IMR-90 (cell line): ENCODE data around the gene ARPP21. TPM values are rescaled to one million over a fixed set of nuclear protein-coding genes. Genes with fewer than 3 reads are reported as not detected.

Source experiments
- ATAC-seq: fragments of 200-7000 bp; cut with Tn5 transposase; 2 replicates; pipeline ENCODE4 v1.9.1; 2020; ENCODE audit warnings: low read depth, mild to moderate bottlenecking, moderate library complexity
- BruUV-seq: library from RNA; stranded (reverse); fragments of 400-500 nt; replicated peaks from 2 replicates; lab custom pipeline; 2021; lab: Mats Ljungman, UMichigan
- CTCF ChIA-PET: fragments of 300-600 bp; formaldehyde crosslinking; extraction: SDS; loops from one replicate; lab custom pipeline; 2021; ENCODE audit warnings: antibody characterized with exemption; lab: Yijun Ruan, JAX
- POLR2A ChIA-PET: fragments of 300-600 bp; sonication (Branson Sonifier 250); formaldehyde crosslinking; loops from one replicate; lab custom pipeline; 2022; ENCODE audit warnings: antibody characterized with exemption; ENCODE audit not compliant: unreplicated experiment; lab: Charles Lee
- DNase-seq: peaks from one replicate; pipeline ENCODE4 v3.0.0; 2013
- H2AFZ ChIP-seq: replicated peaks from 2 replicates; pipeline ENCODE3; 2013; ENCODE audit warnings: low read length, mild to moderate bottlenecking; ENCODE audit not compliant: poor library complexity
- H2AK5ac ChIP-seq: 2 replicates; pipeline ENCODE4 v1.6.1; 2013; ENCODE audit warnings: low read depth, low read length, inconsistent platforms
- H2AK9ac ChIP-seq: replicated peaks from 2 replicates; pipeline ENCODE3; 2013; ENCODE audit warnings: mild to moderate bottlenecking, low read depth, low read length, moderate library complexity; ENCODE audit not compliant: poor library complexity
- H2BK120ac ChIP-seq: 2 replicates; pipeline ENCODE4 v1.6.1; 2013; ENCODE audit warnings: low read depth, low read length, inconsistent platforms
- H2BK15ac ChIP-seq: 3 replicates; pipeline ENCODE4 v1.6.1; 2013; ENCODE audit warnings: low read depth, low read length, inconsistent platforms
- H2BK20ac ChIP-seq: 2 replicates; pipeline ENCODE4 v1.6.1; 2013; ENCODE audit warnings: low read depth, mild to moderate bottlenecking, inconsistent platforms, low read length, moderate library complexity
- H2BK5ac ChIP-seq: 2 replicates; pipeline ENCODE4 v1.6.1; 2013; ENCODE audit warnings: mild to moderate bottlenecking, low read depth, low read length, inconsistent platforms; ENCODE audit not compliant: poor library complexity, severe bottlenecking
- H3K14ac ChIP-seq: replicated peaks from 2 replicates; pipeline ENCODE4 v1.6.1; 2013; ENCODE audit warnings: low read depth, low read length, inconsistent platforms
- H3K18ac ChIP-seq: 2 replicates; pipeline ENCODE4 v1.6.1; 2013; ENCODE audit warnings: low read depth, low read length, control low read depth
- H3K23ac ChIP-seq: 2 replicates; pipeline ENCODE4 v1.6.1; 2013; ENCODE audit warnings: low read depth, low read length, inconsistent platforms
- H3K27ac ChIP-seq: 2 replicates; pipeline ENCODE4 v1.5.1; 2013; ENCODE audit warnings: mild to moderate bottlenecking, control low read depth, low read length; ENCODE audit not compliant: insufficient read depth
- H3K27me3 ChIP-seq: 2 replicates; pipeline ENCODE4 v1.6.1; 2013; ENCODE audit warnings: low read length; ENCODE audit not compliant: control insufficient read depth, insufficient read depth
- H3K36me3 ChIP-seq: 2 replicates; pipeline ENCODE4 v1.6.1; 2013; ENCODE audit warnings: low read length, mixed read lengths; ENCODE audit not compliant: control insufficient read depth, insufficient read depth
- H3K4ac ChIP-seq: 2 replicates; pipeline ENCODE4 v1.6.1; 2013; ENCODE audit warnings: low read depth, low read length, inconsistent platforms
- H3K4me1 ChIP-seq: 2 replicates; pipeline ENCODE4 v1.6.1; 2013; ENCODE audit warnings: low read length, mixed read lengths; ENCODE audit not compliant: control insufficient read depth, insufficient read depth
- H3K4me2 ChIP-seq: 2 replicates; pipeline ENCODE4 v1.6.1; 2013; ENCODE audit warnings: low read depth, mild to moderate bottlenecking, control low read depth, low read length, moderate library complexity
- H3K4me3 ChIP-seq: 2 replicates; pipeline ENCODE4 v1.5.1; 2013; ENCODE audit warnings: low read depth, mild to moderate bottlenecking, control low read depth, low read length, moderate library complexity; ENCODE audit not compliant: insufficient read depth
- H3K56ac ChIP-seq: 2 replicates; pipeline ENCODE4 v1.6.1; 2013; ENCODE audit warnings: low read length, inconsistent platforms; ENCODE audit not compliant: insufficient read depth; ENCODE audit errors: extremely low read depth
- H3K79me1 ChIP-seq, 2 experiments: 2 replicates each; pipeline ENCODE4 v1.6.1; 2013; ENCODE audit warnings: low read length in 2 of 2, inconsistent platforms in 1 of 2, low read depth in 1 of 2
- H3K9ac ChIP-seq: 2 replicates; pipeline ENCODE4 v1.6.1; 2013; ENCODE audit warnings: low read depth, low read length, control low read depth
- H3K9me1 ChIP-seq: 2 replicates; pipeline ENCODE4 v1.6.1; 2013; ENCODE audit warnings: low read length, inconsistent platforms; ENCODE audit not compliant: insufficient read depth
- H3K9me3 ChIP-seq: 2 replicates; pipeline ENCODE4 v1.6.1; 2013; ENCODE audit warnings: low read length; ENCODE audit not compliant: control insufficient read depth, insufficient read depth
- H4K20me1 ChIP-seq: 2 replicates; pipeline ENCODE4 v1.6.1; 2013; ENCODE audit warnings: low read length, inconsistent platforms; ENCODE audit not compliant: insufficient read depth
- H4K5ac ChIP-seq: 2 replicates; pipeline ENCODE4 v1.6.1; 2013; ENCODE audit warnings: mild to moderate bottlenecking, low read depth, low read length, control low read depth
- H4K8ac ChIP-seq, 2 experiments: 2 replicates each; pipeline ENCODE4 v1.6.1; 2013; ENCODE audit warnings: low read depth in 2 of 2, low read length in 2 of 2, control low read depth in 1 of 2, inconsistent platforms in 1 of 2
- H4K91ac ChIP-seq: 2 replicates; pipeline ENCODE4 v1.6.1; 2013; ENCODE audit warnings: low read depth, low read length, inconsistent platforms; ENCODE audit not compliant: insufficient read depth
- CEBPB ChIP-seq: IDR thresholded peaks from 2 replicates; pipeline ENCODE4 v1.6.1; 2012; ENCODE audit warnings: low read depth, low read length, improper control_type of control experiment
- MAFK ChIP-seq: IDR thresholded peaks from 2 replicates; pipeline ENCODE4 v1.6.1; 2012; ENCODE audit warnings: low read depth, low read length, improper control_type of control experiment
- MAZ ChIP-seq: IDR thresholded peaks from 2 replicates; pipeline ENCODE4 v1.6.1; 2012; ENCODE audit warnings: low read depth, mild to moderate bottlenecking, low read length, improper control_type of control experiment, moderate library complexity, borderline replicate concordance
- POLR2A ChIP-seq: IDR thresholded peaks from 2 replicates; pipeline ENCODE4 v1.6.1; 2012; ENCODE audit warnings: mild to moderate bottlenecking, low read depth, low read length
- RAD21 ChIP-seq: IDR thresholded peaks from 2 replicates; pipeline ENCODE4 v1.6.1; 2012; ENCODE audit warnings: low read length, improper control_type of control experiment
- USF2 ChIP-seq: fragments of 150-350 bp; IDR thresholded peaks from 2 replicates; pipeline ENCODE4 v1.6.1; 2017; ENCODE audit warnings: mild to moderate bottlenecking, antibody characterized with exemption, low read length, low read depth
- WGBS, 2 experiments: methylation state at CpG; one replicate each; pipeline versions ENCODE4 v1.1.5 to v1.1.7; 2013; ENCODE audit warnings: missing lambda C conversion rate in 2 of 2; ENCODE audit not compliant: insufficient read length in 1 of 2; ENCODE audit errors: extremely low coverage in 2 of 2; 5-methylcytosine and 5-hydroxymethylcytosine counted together
- dilution Hi-C: fragments of 300-500 bp; cut with HindIII; formaldehyde crosslinking; loops from one replicate; pipeline ENCODE4 v1.14.3; 2018; ENCODE audit warnings: low sequenced_read_pairs; ENCODE audit not compliant: unreplicated experiment
- in situ Hi-C: fragments of 300-500 bp; cut with MboI; formaldehyde crosslinking; loops from 3 replicates; pipeline ENCODE4 v1.14.3; 2019; ENCODE audit warnings: low sequenced_read_pairs, inconsistent platforms, mixed read lengths
- intact Hi-C: fragments of 100-400 bp; cut with micrococcal nuclease; formaldehyde crosslinking; loops from 2 replicates; pipeline ENCODE4 v1.10.0; 2022
- polyA plus RNA-seq, 3 experiments: library from polyadenylated mRNA; depleted of rRNA; stranded (reverse); fragments of >200 nt; gene quantifications; 2 replicates each; pipeline ENCODE4 v1.2.3, GENCODE V29; 2012; ENCODE audit warnings: low replicate concordance in 1 of 3
- total RNA-seq: library from RNA; depleted of rRNA; stranded (reverse); fragments of >200 nt; gene quantifications from 2 replicates; pipeline ENCODE4 v1.2.3, GENCODE V29; 2012

Gene ARPP21
- total and polyA plus RNA-seq, 2 of the 4 experiments (the other 2 are of a cell fraction), result not detected

- DNase-seq (no peak), ATAC-seq (no peak)
- H2BK120ac ChIP-seq, result no peak overlapping the region
- no peaks in the 10 kb centered on the region for H4K20me1 ChIP-seq
- H3K27me3 ChIP-seq, result no peaks in the 10 kb centered on the region
- no peak overlapping the region for H3K18ac ChIP-seq
- no peak overlapping the region for H3K4me2 ChIP-seq
- in situ Hi-C loops, result no loop called here
- dilution Hi-C loops, result no loop called here
- H3K4me3 ChIP-seq, result no peak overlapping the region
- no peaks in the 10 kb centered on the region for H3K79me1 ChIP-seq
- no TSS peak for BruUV-seq
- intact Hi-C loops, result no loop called here
- no peak overlapping the region for H4K91ac ChIP-seq
- TF ChIP-seq MAFK (no peak), RAD21 (no peak), CEBPB (no peak), POLR2A (no peak), MAZ (no peak), USF2 (no peak)
- no peak overlapping the region for H3K4ac ChIP-seq
- no peak overlapping the region for H4K5ac ChIP-seq
- no peaks in the 10 kb centered on the region for H3K9me3 ChIP-seq
- WGBS, 2 experiments, result no CpG with 5 or more reads among the region's 1 CpG
- no peak overlapping the region for H3K9ac ChIP-seq
- no peak overlapping the region for H2AK5ac ChIP-seq
- H3K27ac ChIP-seq, result no peak overlapping the region
- H3K23ac ChIP-seq, result no peak overlapping the region
- no peak overlapping the region for H2AFZ ChIP-seq
- no peak overlapping the region for H3K56ac ChIP-seq
- H3K14ac ChIP-seq, result no peak overlapping the region
- H2BK5ac ChIP-seq, result no peak overlapping the region
- no peak overlapping the region for H2AK9ac ChIP-seq
- no peak overlapping the region for H2BK15ac ChIP-seq
- POLR2A ChIA-PET, result no interaction called here
- CTCF ChIA-PET, result no interaction called here
- H3K9me1 ChIP-seq, result no peaks in the 10 kb centered on the region
- H4K8ac ChIP-seq, result no peak overlapping the region
- no peak overlapping the region for H2BK20ac ChIP-seq
- no peaks in the 10 kb centered on the region for H3K36me3 ChIP-seq
- H3K4me1 ChIP-seq, result no peaks in the 10 kb centered on the region
Measured at GRCh38 chr3:35666888-35667287, 27.6 kb downstream of the ARPP21 start.
